OCI-LY3 (cell line): Measurements from ENCODE around the gene WIPF3.

Experiments used
- EZH2phosphoT487 ChIP-seq: fragments of 200-600 bp; shearing (Covaris generic); IDR thresholded peaks from 2 replicates; pipeline ENCODE4 v1.6.1; 2018; ENCODE audit warnings: antibody characterized with exemption, mixed run types, low read depth
- TF ChIP-seq, protein P1 (sequence below): fragments of 200-600, 300-600 bp; sonication (generic); IDR thresholded peaks from 2 replicates; pipeline ENCODE4 v1.5.1; 2014; ENCODE audit warnings: antibody characterized with exemption, low read length, low read depth

- TF ChIP-seq, protein P1, sequence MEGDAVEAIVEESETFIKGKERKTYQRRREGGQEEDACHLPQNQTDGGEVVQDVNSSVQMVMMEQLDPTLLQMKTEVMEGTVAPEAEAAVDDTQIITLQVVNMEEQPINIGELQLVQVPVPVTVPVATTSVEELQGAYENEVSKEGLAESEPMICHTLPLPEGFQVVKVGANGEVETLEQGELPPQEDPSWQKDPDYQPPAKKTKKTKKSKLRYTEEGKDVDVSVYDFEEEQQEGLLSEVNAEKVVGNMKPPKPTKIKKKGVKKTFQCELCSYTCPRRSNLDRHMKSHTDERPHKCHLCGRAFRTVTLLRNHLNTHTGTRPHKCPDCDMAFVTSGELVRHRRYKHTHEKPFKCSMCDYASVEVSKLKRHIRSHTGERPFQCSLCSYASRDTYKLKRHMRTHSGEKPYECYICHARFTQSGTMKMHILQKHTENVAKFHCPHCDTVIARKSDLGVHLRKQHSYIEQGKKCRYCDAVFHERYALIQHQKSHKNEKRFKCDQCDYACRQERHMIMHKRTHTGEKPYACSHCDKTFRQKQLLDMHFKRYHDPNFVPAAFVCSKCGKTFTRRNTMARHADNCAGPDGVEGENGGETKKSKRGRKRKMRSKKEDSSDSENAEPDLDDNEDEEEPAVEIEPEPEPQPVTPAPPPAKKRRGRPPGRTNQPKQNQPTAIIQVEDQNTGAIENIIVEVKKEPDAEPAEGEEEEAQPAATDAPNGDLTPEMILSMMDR = no peak
- TF ChIP-seq EZH2phosphoT487 = no peak
Observed at GRCh38 chr7:29953726-29954347, 147.5 kb downstream of the WIPF3 start.
